Keratinocyte (primary cell): Measurements from ENCODE around the gene FNTB. TPM values are rescaled to one million over a fixed set of nuclear protein-coding genes. Genes with fewer than 3 reads are reported as not detected.

Experiments used
- DNase-seq: peaks from one replicate; pipeline ENCODE4 v3.0.0-alpha.2; 2011; ENCODE audit warnings: low read depth, missing footprints, low spot score
- FAIRE-seq: peaks from 2 replicates; lab custom pipeline; 2011; peaks lifted over from hg19 to GRCh38; lab: Jason Lieb, UNC
- H2AFZ ChIP-seq: 2 replicates; pipeline ENCODE4 v1.6.0; 2012; ENCODE audit warnings: low read length, control low read depth, inconsistent platforms; ENCODE audit not compliant: control insufficient read depth
- H3K27ac ChIP-seq: 2 replicates; pipeline ENCODE4 v1.5.1; 2011; ENCODE audit warnings: low read length; ENCODE audit not compliant: control insufficient read depth, insufficient read depth
- H3K27me3 ChIP-seq: 3 replicates; pipeline ENCODE4 v1.6.0; 2011; ENCODE audit warnings: low read length; ENCODE audit not compliant: control insufficient read depth, insufficient read depth; ENCODE audit errors: extremely low read depth
- H3K36me3 ChIP-seq, 2 experiments: 2 replicates in 1 of 2; 3 replicates in 1 of 2; pipeline ENCODE4 v1.5.1; 2011; ENCODE audit warnings: low read length in 2 of 2, mild to moderate bottlenecking in 1 of 2; ENCODE audit not compliant: control insufficient read depth in 2 of 2, insufficient read depth in 2 of 2; ENCODE audit errors: extremely low read depth in 1 of 2
- H3K4me1 ChIP-seq: 3 replicates; pipeline ENCODE4 v1.5.1; 2011; ENCODE audit warnings: low read length; ENCODE audit not compliant: control insufficient read depth, insufficient read depth; ENCODE audit errors: extremely low read depth
- H3K4me2 ChIP-seq: 3 replicates; pipeline ENCODE4 v1.6.0; 2011; ENCODE audit warnings: low read depth, low read length; ENCODE audit not compliant: control insufficient read depth, insufficient read depth; ENCODE audit errors: extremely low read depth
- H3K4me3 ChIP-seq, 3 experiments: fragments of 200-600 bp in 1 of 3; sonication (generic) in 1 of 3; 2 replicates in 2 of 3; 3 replicates in 1 of 3; pipeline ENCODE4 v1.5.1; 2011 to 2016; ENCODE audit warnings: low read length in 3 of 3, mild to moderate bottlenecking in 3 of 3, control low read depth in 2 of 3, inconsistent platforms in 1 of 3, low read depth in 1 of 3, mixed read lengths in 1 of 3, mixed run types in 1 of 3, moderate library complexity in 1 of 3; ENCODE audit not compliant: control insufficient read depth in 2 of 3, insufficient read depth in 2 of 3; ENCODE audit errors: extremely low read depth in 1 of 3
- H3K79me2 ChIP-seq: 2 replicates; pipeline ENCODE4 v1.6.0; 2012; ENCODE audit warnings: low read length; ENCODE audit not compliant: control insufficient read depth, insufficient read depth
- H3K9ac ChIP-seq: 3 replicates; pipeline ENCODE4 v1.6.0; 2011; ENCODE audit warnings: low read length; ENCODE audit not compliant: control insufficient read depth, insufficient read depth; ENCODE audit errors: extremely low read depth
- H3K9me1 ChIP-seq: 3 replicates; pipeline ENCODE4 v1.6.0; 2011; ENCODE audit warnings: low read length; ENCODE audit not compliant: control insufficient read depth, insufficient read depth; ENCODE audit errors: extremely low read depth
- H3K9me3 ChIP-seq: 2 replicates; pipeline ENCODE4 v1.5.1; 2012; ENCODE audit warnings: low read depth, low read length; ENCODE audit not compliant: control insufficient read depth
- H4K20me1 ChIP-seq: 3 replicates; pipeline ENCODE4 v1.6.0; 2011; ENCODE audit warnings: low read length; ENCODE audit not compliant: control insufficient read depth, insufficient read depth; ENCODE audit errors: extremely low read depth
- CTCF ChIP-seq, 3 experiments: IDR thresholded peaks in 1 of 3; conservative IDR thresholded peaks in 1 of 3; optimal IDR thresholded peaks in 1 of 3; 2 replicates in 2 of 3; 3 replicates in 1 of 3; pipeline versions ENCODE3 to v1.5.1; 2011; ENCODE audit warnings: low read length in 3 of 3, mild to moderate bottlenecking in 3 of 3, moderate library complexity in 2 of 3, control low read depth in 1 of 3, inconsistent platforms in 1 of 3; ENCODE audit not compliant: insufficient read depth in 2 of 3; ENCODE audit errors: extremely low read depth in 1 of 3
- EZH2 ChIP-seq: IDR thresholded peaks from one replicate; pipeline ENCODE4 v1.6.1; 2012; ENCODE audit warnings: inconsistent platforms, mild to moderate bottlenecking, low read length, moderate library complexity
- dilution Hi-C: fragments of 300-500 bp; cut with MboI; formaldehyde crosslinking; loops from one replicate; pipeline ENCODE4 v1.7.0; 2020; ENCODE audit warnings: low sequenced_read_pairs; ENCODE audit not compliant: extremely low pct_ligation_motif_present
- polyA plus RNA-seq, 5 experiments: library from polyadenylated mRNA; depleted of rRNA in 3 of 5; stranded (reverse) in 3 of 5; stranded (forward) in 1 of 5; unstranded in 1 of 5; fragments of >200 nt; gene quantifications; 1 replicate in 1 of 5; 2 replicates in 3 of 5; 3 replicates in 1 of 5; pipeline versions ENCODE4 v1.2.1 to v1.2.3, GENCODE V29; 2011 to 2012; ENCODE audit warnings: missing spikeins in 2 of 5, low read depth in 1 of 5, low replicate concordance in 1 of 5

Gene FNTB
- polyA plus RNA-seq, 1 donor (not counting 4 experiments of a cell fraction or from before 2014, with no cell fraction given) = 10.1 TPM

- no peaks in the 10 kb centered on the region for H3K9me1 ChIP-seq
- H2AFZ ChIP-seq = no peak overlapping the region
- TF ChIP-seq EZH2 = no peak
- no peak for TF ChIP-seq CTCF (optimal IDR thresholded peaks at IDR 0.05 in 1 of 3, IDR thresholded peaks at IDR 0.05 in 1 of 3, conservative IDR thresholded peaks at IDR 0.05 in 1 of 3; ENCODE audit: extremely low read depth in 1 of 3, insufficient read depth in 2 of 3, low read length in 3 of 3)
- DNase-seq (no peak), FAIRE-seq (no peak)
- no peak overlapping the region for H3K9ac ChIP-seq
- no peaks in the 10 kb centered on the region for H3K9me3 ChIP-seq
- no peaks in the 10 kb centered on the region for H4K20me1 ChIP-seq
- no peaks in the 10 kb centered on the region for H3K27me3 ChIP-seq
- no peak overlapping the region for H3K4me3 ChIP-seq
- H3K27ac ChIP-seq = no peak overlapping the region
- H3K4me1 ChIP-seq = peaks cover 24% of the 10 kb centered on the region
- H3K4me2 ChIP-seq = no peak overlapping the region
- no peaks in the 10 kb centered on the region for H3K36me3 ChIP-seq
- dilution Hi-C loops = no loop called here
- no peaks in the 10 kb centered on the region for H3K79me2 ChIP-seq
Measured at GRCh38 chr14:65003394-65003793, 16.7 kb downstream of the FNTB start.

- dilution Hi-C loops = no loop called here
- no peak overlapping the region for H3K4me2 ChIP-seq
- DNase-seq = no peak
Measured at GRCh38 chr14:65006261-65006721, 19.6 kb downstream of the FNTB start.

More at GRCh38 chr14:65006261-65006721, 19.6 kb downstream of the FNTB start:
- no peaks in the 10 kb centered on the region for H4K20me1 ChIP-seq
- no peaks in the 10 kb centered on the region for H3K9me1 ChIP-seq
- no peak overlapping the region for H3K27ac ChIP-seq
- no peak for TF ChIP-seq CTCF (optimal IDR thresholded peaks at IDR 0.05 in 1 of 3, IDR thresholded peaks at IDR 0.05 in 1 of 3, conservative IDR thresholded peaks at IDR 0.05 in 1 of 3; ENCODE audit: extremely low read depth in 1 of 3, insufficient read depth in 2 of 3, low read length in 3 of 3)
- no peak for TF ChIP-seq EZH2
- H3K27me3 ChIP-seq = no peaks in the 10 kb centered on the region
- peaks cover 0 to 2% of the 10 kb centered on the region in 2 experiments for H3K36me3 ChIP-seq
- H3K4me3 ChIP-seq = no peak overlapping the region
- no peak overlapping the region for H2AFZ ChIP-seq
- H3K79me2 ChIP-seq = no peaks in the 10 kb centered on the region
- no peaks in the 10 kb centered on the region for H3K9me3 ChIP-seq
- FAIRE-seq = no peak
- no peak overlapping the region for H3K9ac ChIP-seq
- peaks cover 11% of the 10 kb centered on the region for H3K4me1 ChIP-seq
